COLO668 (cell line): ENCODE results near the gene LRCOL1.
A peak's percentile ranks its signal among the peaks of the same experiment; 100 is the strongest.

Experiments used
- DNase-seq: peaks from one replicate; lab custom pipeline; 2025; ENCODE audit not compliant: unreplicated experiment; lab: John Stamatoyannopoulos, UW

LRCOL1 gene

GRCh38 chr12:132610051-132610759, at the start of gene LRCOL1:
TSS of gene LRCOL1 (minus strand) at chr12:132610582. CDS start at chr12:132606251, 4,331 bp downstream.
- DNase-seq: no peak

- DNase-seq: no peak
Observed at GRCh38 chr12:132660052-132660451, 49.7 kb upstream of the LRCOL1 start.

DNA sequence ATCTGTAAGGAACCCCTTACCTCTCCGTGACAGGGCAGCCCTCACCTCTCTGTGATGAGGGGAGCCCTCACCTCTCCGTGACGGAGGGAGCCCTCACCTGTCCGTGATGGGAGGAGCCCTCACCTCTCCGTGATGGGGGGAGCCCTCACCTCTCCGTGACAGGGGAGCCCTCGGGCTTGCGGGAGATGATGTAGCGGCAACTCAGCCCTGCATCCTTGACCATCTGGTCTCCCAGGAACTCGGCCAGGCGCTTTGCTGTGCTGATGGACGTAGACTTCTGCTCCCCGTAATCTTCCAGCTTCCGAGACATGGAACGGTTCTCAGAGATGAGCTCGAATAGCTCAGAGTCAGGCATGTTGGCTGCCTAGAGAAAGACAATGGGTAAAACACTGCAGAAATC, 48.8 kb upstream of the LRCOL1 start:
- no peak for DNase-seq

GRCh38 chr12:132658149-132658894, 47.9 kb upstream of the LRCOL1 start:
- DNase-seq: no peak

DNA sequence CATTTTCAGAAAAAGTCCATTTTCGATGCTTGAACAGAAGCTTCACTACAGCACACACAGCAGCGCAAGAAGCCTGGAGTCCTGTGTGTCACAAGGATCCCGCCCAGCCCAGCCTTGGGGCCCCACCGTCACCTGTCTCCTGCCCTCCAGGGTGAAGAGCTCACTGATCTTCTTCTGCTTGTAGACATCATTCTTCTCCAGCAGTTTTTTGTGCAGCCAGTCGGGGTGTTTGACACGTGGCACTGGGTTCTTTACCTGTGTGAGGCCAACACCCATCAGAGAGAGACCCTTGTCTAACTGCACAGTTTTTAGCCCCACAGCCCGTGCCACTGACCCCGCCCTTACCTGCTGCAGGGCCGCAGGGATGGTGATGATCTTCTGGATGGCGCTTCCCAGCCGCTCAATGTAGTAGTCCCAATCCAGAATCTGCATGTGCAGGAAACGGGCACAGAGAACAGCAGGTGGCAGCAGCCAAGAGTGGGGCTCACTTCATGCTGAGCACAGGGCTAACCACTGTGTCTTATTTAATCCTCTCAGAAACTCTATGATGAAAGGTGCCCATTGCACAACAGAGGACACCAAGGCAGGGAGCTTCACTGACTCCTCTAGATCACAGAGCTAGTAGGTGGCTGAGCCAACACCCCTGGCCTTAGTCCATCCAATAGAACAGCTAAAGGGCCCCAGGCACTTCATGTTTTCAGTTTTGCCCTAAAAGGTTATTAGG, 46.8 kb upstream of the LRCOL1 start:
- no peak for DNase-seq

DNA sequence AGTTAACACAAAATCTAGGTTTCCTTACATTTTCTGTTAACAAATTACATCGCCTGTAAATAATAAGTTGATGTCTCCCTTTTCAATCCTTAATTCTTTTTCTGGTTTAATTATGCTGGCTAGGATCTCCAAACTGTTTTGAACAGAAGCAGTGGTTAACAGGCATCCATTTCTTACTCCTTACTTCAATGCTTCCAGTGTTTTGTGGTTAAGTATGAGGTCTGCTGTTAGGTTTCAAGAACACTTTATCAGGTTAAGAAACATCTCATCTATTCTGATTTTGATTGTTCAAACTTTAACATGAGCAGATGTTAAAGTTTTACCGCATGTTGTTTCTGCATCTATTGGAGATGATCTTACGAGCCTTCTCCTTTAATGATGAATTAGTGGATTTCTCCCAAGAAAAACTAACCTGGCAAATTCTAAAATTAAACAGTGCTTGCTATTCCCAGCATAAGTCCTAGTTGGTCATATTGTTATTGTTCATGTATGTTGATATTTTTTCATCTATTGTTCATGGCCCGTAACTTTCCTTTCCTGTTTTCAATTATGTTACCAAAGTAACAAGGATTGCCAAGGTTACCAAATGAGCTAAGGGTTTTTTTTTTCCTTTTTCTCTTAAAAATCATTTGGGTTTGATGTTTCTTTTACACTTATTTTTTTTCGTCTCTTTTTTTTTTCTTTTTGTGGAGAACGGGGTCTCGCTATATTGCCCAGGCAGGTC, 43.3 kb upstream of the LRCOL1 start:
- no peak for DNase-seq

GRCh38 chr12:132651444-132652100, 41.2 kb upstream of the LRCOL1 start:
- DNase-seq: no peak

GRCh38 chr12:132649226-132649945, 39.0 kb upstream of the LRCOL1 start:
- DNase-seq: no peak

GRCh38 chr12:132648616-132649225, 38.3 kb upstream of the LRCOL1 start:
- DNase-seq: no peak

DNA sequence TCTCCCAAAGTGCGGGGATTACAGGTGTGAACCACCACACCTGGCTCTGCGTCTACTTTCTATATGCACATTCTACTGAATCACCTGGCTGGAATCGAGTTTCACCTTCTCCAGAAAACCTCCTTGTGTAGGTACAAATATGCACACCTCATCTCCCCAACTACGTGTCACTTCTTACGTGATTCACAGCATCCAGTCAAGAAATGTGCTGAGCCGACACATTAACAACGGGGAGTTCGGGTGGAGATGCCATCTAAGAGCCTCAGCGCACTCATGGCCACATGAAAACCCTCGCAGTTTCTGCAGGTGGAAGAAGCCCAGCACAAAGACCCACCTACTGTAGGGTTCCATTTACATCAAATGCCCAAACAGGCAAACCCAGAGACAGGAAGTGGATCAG, 37.5 kb upstream of the LRCOL1 start:
- DNase-seq: no peak

DNA sequence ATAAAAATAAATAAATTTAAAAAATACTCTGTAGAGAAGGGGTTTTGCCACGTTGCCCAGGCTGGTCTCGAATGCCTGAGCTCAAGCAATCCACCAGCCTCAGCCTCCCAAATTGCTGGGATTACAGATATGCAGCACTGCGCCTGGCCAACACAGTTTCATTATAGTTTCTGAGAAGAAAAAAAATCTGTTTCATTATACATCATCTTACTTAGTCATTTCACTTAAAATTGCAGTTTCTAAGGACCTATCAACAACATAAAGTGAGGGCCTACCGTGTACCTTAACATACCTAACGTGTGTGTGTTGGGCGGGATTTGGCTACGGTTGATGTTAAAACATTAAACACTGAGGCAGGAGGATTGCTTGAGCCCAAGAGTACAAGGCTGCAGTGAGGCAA, 36.5 kb upstream of the LRCOL1 start:
- no peak for DNase-seq

- DNase-seq: no peak
Observed at GRCh38 chr12:132642846-132643835, 32.8 kb upstream of the LRCOL1 start.

DNA sequence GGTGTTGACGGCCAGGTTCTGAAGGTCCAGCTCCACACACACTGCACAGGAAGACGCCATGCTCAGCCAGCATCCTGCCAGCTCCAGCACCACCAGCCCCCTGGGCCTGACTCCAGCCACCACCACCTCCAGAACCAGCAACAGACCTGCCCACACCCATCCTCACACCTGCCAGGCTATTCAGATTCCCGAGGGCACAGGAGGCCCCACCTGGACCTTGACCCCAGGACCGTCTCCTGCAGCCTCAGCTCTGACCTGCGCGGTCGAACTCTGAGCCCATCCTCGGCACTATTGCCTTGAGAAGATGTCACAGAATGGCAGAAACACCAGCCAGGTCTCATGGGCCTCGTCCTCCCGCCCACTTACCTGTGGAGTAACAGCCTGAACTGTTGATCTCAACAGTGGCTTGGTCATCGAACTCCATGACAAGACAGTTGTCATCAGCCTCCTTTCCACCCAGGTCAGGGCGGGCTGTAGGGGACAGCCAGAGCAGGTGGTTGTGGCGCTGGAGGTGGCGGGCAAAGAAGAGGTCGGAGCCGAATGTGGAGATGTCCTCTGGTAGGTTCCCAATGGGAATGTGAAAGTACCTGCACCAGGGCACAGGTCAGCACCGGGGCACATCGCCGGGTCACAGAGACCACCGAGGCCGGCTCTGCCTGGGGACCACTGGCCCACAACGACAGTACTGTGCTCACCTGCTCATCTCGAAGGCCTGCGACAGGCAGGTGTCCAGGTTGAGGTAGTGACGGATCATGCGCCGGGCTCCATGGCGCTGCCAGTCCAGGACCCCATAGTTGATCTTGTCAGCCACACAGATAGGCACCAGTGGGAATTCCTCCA, 31.6 kb upstream of the LRCOL1 start:
- DNase-seq: no peak

- no peak for DNase-seq
Observed at GRCh38 chr12:132640936-132641335, 30.6 kb upstream of the LRCOL1 start.

DNA sequence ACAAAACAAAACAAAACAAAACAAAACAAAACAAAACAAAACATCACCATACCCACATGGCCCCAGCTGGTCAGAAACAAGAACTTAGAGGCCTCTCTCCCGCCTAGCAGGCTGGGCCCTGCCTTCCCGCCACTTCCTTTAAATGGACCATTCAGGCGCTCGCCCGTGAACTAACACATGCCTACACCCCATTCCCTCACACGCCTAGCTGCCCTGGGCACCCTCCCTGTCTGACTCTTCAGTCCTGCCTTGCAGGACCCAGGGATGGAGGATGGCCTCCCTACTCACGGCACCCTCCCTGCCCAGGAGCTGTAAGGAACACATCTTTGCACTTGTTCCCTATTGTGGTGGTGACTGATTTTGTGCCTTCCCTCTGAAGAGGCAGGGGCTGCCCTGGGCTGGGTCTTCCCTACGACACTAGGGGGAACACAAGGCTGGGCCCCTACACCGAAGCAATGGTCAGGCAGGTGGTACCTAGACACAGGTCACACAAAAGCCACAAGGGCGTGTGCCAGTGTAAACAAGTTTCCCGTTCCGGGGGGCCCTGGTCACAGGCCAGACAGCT, 29.7 kb upstream of the LRCOL1 start:
- DNase-seq: no peak

DNA sequence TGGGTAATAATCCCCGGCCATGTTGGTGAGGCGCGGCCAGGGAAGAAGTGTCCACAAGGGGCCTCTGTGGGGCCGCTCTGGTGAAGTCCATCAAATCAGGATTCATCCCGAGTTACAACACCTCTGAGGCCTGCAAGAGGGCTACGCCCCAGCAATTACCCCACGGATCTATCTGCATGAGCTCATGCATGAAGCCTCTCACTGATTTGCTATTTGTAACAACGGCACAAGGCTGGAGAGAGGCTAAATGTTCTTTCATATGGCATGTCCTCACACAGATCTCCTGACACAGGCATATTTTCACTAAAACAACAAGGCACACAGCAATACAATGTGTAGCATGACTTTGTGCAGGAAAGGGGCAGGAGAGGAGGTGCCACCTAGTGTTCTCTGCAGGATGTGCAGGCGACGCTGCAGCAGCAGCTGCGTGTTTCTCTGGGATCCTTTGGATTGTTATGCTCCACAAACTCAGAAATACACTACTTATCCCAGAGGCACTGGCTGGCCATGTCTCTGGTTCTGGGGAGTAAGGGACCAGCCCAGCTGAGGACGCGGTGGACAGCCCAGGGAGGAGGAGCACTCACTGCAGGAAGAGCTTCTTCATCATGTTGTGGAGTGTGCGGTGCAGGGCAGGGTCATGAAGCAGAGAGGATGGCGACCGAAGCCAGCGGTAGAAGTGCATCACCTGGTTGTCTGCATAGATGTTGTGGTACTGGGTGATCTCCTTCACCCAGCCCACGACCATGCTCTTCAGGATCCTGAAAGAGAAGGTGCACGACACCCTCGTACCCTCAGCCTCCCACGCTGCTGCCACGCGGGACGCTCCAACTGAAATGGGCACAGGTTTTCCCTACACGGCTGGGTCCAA, 28.4 kb upstream of the LRCOL1 start:
- peak; percentile 2 for DNase-seq
